ENCODE measurements around the gene PNRC1. TPM values are rescaled to one million over a fixed set of nuclear protein-coding genes. Genes with fewer than 3 reads are reported as not detected.

Gene PNRC1
- total RNA-seq, 2 donors from 2014 or later, result 38.2 to 102 TPM

DNA sequence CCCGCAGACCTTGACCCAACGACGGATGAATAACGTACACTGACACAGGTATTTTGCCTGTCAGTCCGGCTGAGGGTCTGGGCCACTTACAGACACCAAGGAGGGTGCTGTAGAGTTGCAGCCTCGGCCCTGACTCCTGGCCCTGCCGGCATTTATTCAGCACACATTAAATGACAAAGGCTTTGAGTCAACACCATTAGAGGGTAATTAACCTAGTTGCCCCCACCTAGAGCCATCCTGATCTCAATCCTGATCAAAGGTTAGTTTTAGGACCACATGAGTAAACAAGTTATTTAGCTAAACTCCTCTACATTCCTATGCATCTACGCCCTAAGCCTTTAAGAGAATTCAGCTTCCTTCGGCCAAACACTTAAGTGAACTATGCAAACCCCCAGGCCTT, 53.4 kb downstream of the PNRC1 start:
- ATAC-seq (no peak), DNase-seq (ENCODE audit: low spot score) (no peak)
- Mint-ChIP-seq H3K4me3 (no peak overlapping the region), H3K36me3 (no peaks in the 10 kb centered on the region), H3K9me3 (no peaks in the 10 kb centered on the region), H3K27me3 (no peaks in the 10 kb centered on the region), H3K27ac (no peak overlapping the region), H3K4me1 (ENCODE audit: low read depth in 2 of 2) (no peaks in the 10 kb centered on the region)

DNA sequence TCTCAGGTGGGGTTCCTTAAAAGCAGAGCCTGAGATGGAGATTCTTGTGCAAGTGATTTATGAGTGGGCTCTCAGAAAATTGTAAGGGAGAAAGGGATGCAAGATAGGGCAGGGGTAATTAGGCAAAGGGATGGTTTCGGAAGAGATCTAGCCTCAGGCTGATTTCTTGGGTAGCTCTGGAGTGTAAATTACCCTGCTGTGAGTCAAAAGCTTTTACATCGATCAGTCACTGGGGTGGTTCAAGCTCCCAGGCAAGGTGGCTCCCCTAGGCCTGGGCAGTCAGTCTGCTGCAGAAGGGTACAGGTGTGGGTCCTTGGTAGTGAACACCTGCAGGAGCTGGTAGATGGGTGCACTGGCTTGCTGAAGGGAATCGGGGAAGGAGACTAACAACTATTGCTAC, 54.2 kb downstream of the PNRC1 start:
- DNase-seq (ENCODE audit: low spot score) (no peak), ATAC-seq (no peak)
- Mint-ChIP-seq H3K4me3 (no peak overlapping the region), H3K9me3 (no peaks in the 10 kb centered on the region), H3K4me1 (ENCODE audit: low read depth in 2 of 2) (no peaks in the 10 kb centered on the region), H3K36me3 (no peaks in the 10 kb centered on the region), H3K27me3 (no peaks in the 10 kb centered on the region), H3K27ac (no peak overlapping the region)

Other genes with a start within 250 kb of the PNRC1 start
- 10 to 100 TPM; 26.9 to 36.4 TPM for gene RNGTT, start 117.1 kb upstream of the PNRC1 start, total RNA-seq
- under 1 TPM; 0.14 to 0.17 TPM for gene SRSF12, start 37.3 kb downstream of the PNRC1 start, total RNA-seq
- gene PM20D2, start 65.3 kb downstream of the PNRC1 start, total RNA-seq, result 1 to 10 TPM; 3.8 to 6.2 TPM
- gene GABRR1, start 136.6 kb downstream of the PNRC1 start, total RNA-seq, result not detected
- 1 to 10 TPM; 1.0 to 1.9 TPM for gene GABRR2, start 234.5 kb downstream of the PNRC1 start, total RNA-seq